Small intestine (tissue), 16 donors: ENCODE results near the gene ENTPD8. TPM values are rescaled to one million over a fixed set of nuclear protein-coding genes. Genes with fewer than 3 reads are reported as not detected.

Experiments used
- DNase-seq, 2 donors: peaks; one replicate each; pipeline versions ENCODE4 v3.0.0 to v3.0.0-alpha.2; 2013
- FAIRE-seq: peaks from 2 replicates; lab custom pipeline; 2012; peaks lifted over from hg19 to GRCh38; lab: Jason Lieb, UNC
- H3K27ac ChIP-seq, 3 donors: one replicate each; pipeline ENCODE4 v1.5.1; 2013; ENCODE audit warnings: low read length in 2 of 3, mild to moderate bottlenecking in 2 of 3, control low read depth in 1 of 3, inconsistent platforms in 1 of 3, low read depth in 1 of 3, moderate library complexity in 1 of 3
- H3K27me3 ChIP-seq, 3 donors: one replicate each; pipeline ENCODE4 v1.6.1; 2013; ENCODE audit warnings: low read length in 3 of 3, inconsistent platforms in 1 of 3; ENCODE audit not compliant: control insufficient read depth in 3 of 3, insufficient read depth in 3 of 3
- H3K36me3 ChIP-seq, 3 donors: one replicate each; pipeline ENCODE4 v1.6.1; 2013; ENCODE audit warnings: low read length in 3 of 3, inconsistent platforms in 1 of 3, low read depth in 1 of 3, mild to moderate bottlenecking in 1 of 3, moderate library complexity in 1 of 3; ENCODE audit not compliant: control insufficient read depth in 3 of 3, insufficient read depth in 2 of 3
- H3K4me1 ChIP-seq, 3 donors: one replicate each; pipeline ENCODE4 v1.6.1; 2013; ENCODE audit warnings: low read length in 2 of 3, inconsistent platforms in 1 of 3, low read depth in 1 of 3, mild to moderate bottlenecking in 1 of 3, moderate library complexity in 1 of 3; ENCODE audit not compliant: control insufficient read depth in 3 of 3, insufficient read depth in 2 of 3
- H3K4me3 ChIP-seq, 3 donors: one replicate each; pipeline ENCODE4 v1.5.1; 2013; ENCODE audit warnings: low read length in 3 of 3, control low read depth in 1 of 3, inconsistent platforms in 1 of 3, low read depth in 1 of 3, mild to moderate bottlenecking in 1 of 3, moderate library complexity in 1 of 3
- H3K9me3 ChIP-seq, 2 donors: one replicate each; pipeline ENCODE4 v1.6.1; 2013; ENCODE audit warnings: low read depth in 1 of 2, low read length in 1 of 2; ENCODE audit not compliant: control insufficient read depth in 2 of 2, insufficient read depth in 1 of 2
- WGBS, 3 donors: extraction: QIAGEN DNeasy Blood & Tissue Kit; methylation state at CpG; one replicate each; pipeline ENCODE4 v1.1.7; 2013; 5-methylcytosine and 5-hydroxymethylcytosine counted together
- long read RNA-seq, 10 donors: transcript quantifications; one replicate each; lab custom pipeline, GENCODE V29; 2026
- polyA plus RNA-seq, 4 donors: library from polyadenylated mRNA; stranded (reverse) in 3 of 4; unstranded in 1 of 4; fragments of 200-250 nt in 3 of 4; fragments of 120-200 nt in 1 of 4; gene quantifications; one replicate each; pipeline versions ENCODE4 v1.2.1 to v1.2.3, GENCODE V29; 2013
- donor health status: healthy with polysubstance abuse.
- donor health status: control.
- donor health status: control.
- donor health status: Bipolar disorder and iron deficiency.
- donor health status: healthy.

Gene ENTPD8
- 10 to 100 TPM; 15.9 to 85.4 (median 40.8) TPM for polyA plus RNA-seq
- long read RNA-seq, donor 1, partial matches to known transcripts = 0 of 3 reads
- long read RNA-seq, donor 1, other reads (novel, unspliced or antisense) = 0 of 3 reads
- long read RNA-seq, donor 2, partial matches to known transcripts = 0 of 1 reads
- long read RNA-seq, donor 2, other reads (novel, unspliced or antisense) = 0 of 1 reads
- long read RNA-seq, donor 3 = 0 reads
- long read RNA-seq, donor 4 = 0 reads
- long read RNA-seq, donor 5, partial matches to known transcripts = 15 of 15 reads
- long read RNA-seq, donor 5, other reads (novel, unspliced or antisense) = 0 of 15 reads
- long read RNA-seq, donor 6, partial matches to known transcripts = 0 of 1 reads
- long read RNA-seq, donor 6, other reads (novel, unspliced or antisense) = 0 of 1 reads
- long read RNA-seq, donor 7 = 0 reads
- long read RNA-seq, donor 8 = 0 reads
- long read RNA-seq, donor 9 = 0 reads
- long read RNA-seq, donor 10 = 0 reads

GRCh38 chr9:137441289-137441934 lies at the start of gene ENTPD8:
Gene ENTPD8 (minus strand): TSS chr9:137441357. CDS start chr9:137438285, 3,072 bp downstream.
- no peaks in the 10 kb centered on the region for H3K9me3 ChIP-seq
- 1 to 2% (median 1%) methylated on average over 43 to 62 of the region's 62 CpGs for WGBS, 3 donors
- no peaks in the 10 kb centered on the region for H3K36me3 ChIP-seq
- FAIRE-seq (no peak), DNase-seq (peak; percentile 90 to 96)
- peak within 1 kb of the TSS in 2 of 3 donors; percentile 45 to 71 for H3K27ac ChIP-seq
- H3K27me3 ChIP-seq = peaks cover 0 to 5% (median 0%) of the 10 kb centered on the region in 3 donors
- H3K4me1 ChIP-seq = peaks cover 0 to 18% (median 0%) of the 10 kb centered on the region in 3 donors
- H3K4me3 ChIP-seq = peak within 1 kb of the TSS; percentile 5 to 37 (median 35)

- no peak overlapping the region for H3K4me3 ChIP-seq
- peaks cover 0 to 9% of the 10 kb centered on the region in 2 donors for H3K9me3 ChIP-seq
- peaks cover 0 to 4% (median 0%) of the 10 kb centered on the region in 3 donors for H3K4me1 ChIP-seq
- H3K27ac ChIP-seq = no peak overlapping the region
- no peak for DNase-seq
- 85 to 91% (median 87%) methylated on average over 9 of the region's 9 CpGs for WGBS, 3 donors
- no peak for FAIRE-seq
- no peaks in the 10 kb centered on the region for H3K27me3 ChIP-seq
- H3K36me3 ChIP-seq = no peaks in the 10 kb centered on the region
These were observed 49.5 kb upstream of the ENTPD8 start for GRCh38 chr9:137490532-137491186.

- Histone ChIP-seq H3K4me1 (peaks cover 0 to 4% (median 0%) of the 10 kb centered on the region in 3 donors), H3K9me3 (peaks cover 0 to 9% of the 10 kb centered on the region in 2 donors), H3K27me3 (no peaks in the 10 kb centered on the region), H3K36me3 (no peaks in the 10 kb centered on the region), H3K4me3 (no peak overlapping the region), H3K27ac (no peak overlapping the region)
- FAIRE-seq (no peak), DNase-seq (no peak)
- 87 to 92% (median 88%) methylated on average over 6 of the region's 6 CpGs for WGBS, 3 donors
These were observed 47.7 kb upstream of the ENTPD8 start for GRCh38 chr9:137488906-137489305.

GRCh38 chr9:137488327-137488653 lies 47.1 kb upstream of the ENTPD8 start:
- no peak for FAIRE-seq
- H3K27ac ChIP-seq = no peak overlapping the region
- no peaks in the 10 kb centered on the region for H3K27me3 ChIP-seq
- H3K4me1 ChIP-seq = peaks cover 0 to 4% (median 0%) of the 10 kb centered on the region in 3 donors
- no peak overlapping the region for H3K4me3 ChIP-seq
- 29 to 58% (median 42%) methylated on average over 5 to 6 of the region's 6 CpGs for whole genome bisulfite sequencing, 3 donors
- H3K9me3 ChIP-seq = peaks cover 0 to 3% of the 10 kb centered on the region in 2 donors
- DNase-seq = peak; percentile 16 to 39
- H3K36me3 ChIP-seq = no peaks in the 10 kb centered on the region

GRCh38 chr9:137487454-137488326 lies 46.5 kb upstream of the ENTPD8 start:
- H3K27me3 ChIP-seq = no peaks in the 10 kb centered on the region
- H3K4me3 ChIP-seq = no peak overlapping the region
- no peak overlapping the region for H3K27ac ChIP-seq
- H3K4me1 ChIP-seq = peaks cover 0 to 4% (median 0%) of the 10 kb centered on the region in 3 donors
- no peak for FAIRE-seq
- peak; percentile 14 to 37 for DNase-seq
- H3K36me3 ChIP-seq = no peaks in the 10 kb centered on the region
- 19 to 61% (median 34%) methylated on average over 41 of the region's 41 CpGs for WGBS, 3 donors
- no peaks in the 10 kb centered on the region for H3K9me3 ChIP-seq

GRCh38 chr9:137486545-137487453 lies 45.6 kb upstream of the ENTPD8 start:
- Histone ChIP-seq H3K27me3 (no peaks in the 10 kb centered on the region), H3K36me3 (no peaks in the 10 kb centered on the region), H3K4me3 (no peak overlapping the region), H3K27ac (no peak overlapping the region), H3K4me1 (peaks cover 0 to 4% (median 0%) of the 10 kb centered on the region in 3 donors), H3K9me3 (no peaks in the 10 kb centered on the region)
- DNase-seq = no peak
- WGBS, 3 donors = 74 to 82% (median 76%) methylated on average over 35 of the region's 35 CpGs
- no peak for FAIRE-seq

- Histone ChIP-seq H3K27me3 (no peaks in the 10 kb centered on the region), H3K4me3 (no peak overlapping the region), H3K4me1 (peaks cover 0 to 4% (median 0%) of the 10 kb centered on the region in 3 donors), H3K9me3 (no peaks in the 10 kb centered on the region), H3K36me3 (no peaks in the 10 kb centered on the region), H3K27ac (no peak overlapping the region)
- FAIRE-seq = no peak
- no peak for DNase-seq
- 88 to 91% (median 89%) methylated on average over 15 of the region's 15 CpGs for WGBS, 3 donors
These were observed 45.0 kb upstream of the ENTPD8 start for GRCh38 chr9:137486141-137486490.
